ENCODE data around the gene LPP. TPM values are rescaled to one million over a fixed set of nuclear protein-coding genes. Genes with fewer than 3 reads are reported as not detected.

Gene LPP
- polyA plus RNA-seq, 2 of the 4 experiments (the other 2 are of a cell fraction), result 11.0 to 30.8 TPM

- POLR2A ChIA-PET, result no interaction called here
- no peak overlapping the region for H3K4me2 ChIP-seq
- no peaks in the 10 kb centered on the region for H3K9me3 ChIP-seq
- TF ChIP-seq EHMT2 (IDR thresholded peaks at IDR 0.05; ENCODE audit: low read depth) (no peak), EP300 (IDR thresholded peaks at IDR 0.05) (no peak), MAX (IDR thresholded peaks at IDR 0.05) (no peak), USF2 (IDR thresholded peaks at IDR 0.05) (no peak), POLR2A (IDR thresholded peaks at IDR 0.05; ENCODE audit: low read length) (no peak), PHF8 (IDR thresholded peaks at IDR 0.05; ENCODE audit: borderline replicate concordance, low read depth) (no peak), E2F6 (IDR thresholded peaks at IDR 0.05; ENCODE audit: borderline replicate concordance, low read depth) (no peak), FOSL2 (IDR thresholded peaks at IDR 0.05) (no peak), FOSL2 (CRISPR knock-in tag; IDR thresholded peaks at IDR 0.05) (no peak), JUNB (IDR thresholded peaks at IDR 0.05) (no peak), RAD21 (conservative IDR thresholded peaks at IDR 0.05 in 1 of 2, IDR thresholded peaks at IDR 0.05 in 1 of 2) (no peak), EHF (CRISPR knock-in tag; IDR thresholded peaks at IDR 0.05) (no peak), ZSCAN20 (CRISPR knock-in tag; IDR thresholded peaks at IDR 0.05) (no peak), RNF2 (IDR thresholded peaks at IDR 0.05; ENCODE audit: borderline replicate concordance, low read depth) (no peak), MAZ (IDR thresholded peaks at IDR 0.05; ENCODE audit: borderline replicate concordance, low read depth, low read length) (no peak), NR3C1 (IDR thresholded peaks at IDR 0.05) (no peak), FOXS1 (CRISPR knock-in tag; IDR thresholded peaks at IDR 0.05) (no peak), PBX3 (IDR thresholded peaks at IDR 0.05) (no peak)
- no peak overlapping the region for H3K4me3 ChIP-seq
- H3K27ac ChIP-seq, result peak overlapping the region in 1 of 2 experiments; percentile 21; a peak in 1 of 6 replicates
- ATAC-seq, result no peak
- no peak for DNase-seq (ENCODE audit: low read depth in 1 of 2, low spot score in 1 of 2)
- FAIRE-seq, result no peak
- H3K4me1 ChIP-seq, result peaks cover 30% of the 10 kb centered on the region
- CTCF ChIA-PET, result no interaction called here
- 91% methylated on average over 6 of the region's 6 CpGs for WGBS (ENCODE audit: missing lambda C conversion rate)
These were observed 3.0 kb upstream of the LPP start for GRCh38 chr3:188150982-188151381.

- FAIRE-seq, result no peak
- Histone ChIP-seq H3K4me2 (no peak overlapping the region), H3K4me3 (no peak overlapping the region), H3K4me1 (peaks cover 34% of the 10 kb centered on the region), H3K9me3 (no peaks in the 10 kb centered on the region), H3K27ac (no peak overlapping the region; a peak in 1 of 6 replicates)
- 71% methylated on average over 4 of the region's 4 CpGs for WGBS (ENCODE audit: missing lambda C conversion rate)
- POLR2A ChIA-PET, result no interaction called here
- no peak for DNase-seq (ENCODE audit: low read depth in 1 of 2, low spot score in 1 of 2)
- no peak for TF ChIP-seq MYC (IDR thresholded peaks at IDR 0.05; ENCODE audit: borderline replicate concordance, low read length)
- TF ChIP-seq JUNB (IDR thresholded peaks at IDR 0.05), result no peak
- TF ChIP-seq REST (IDR thresholded peaks at IDR 0.05), result no peak
- TF ChIP-seq FOSB (CRISPR knock-in tag; IDR thresholded peaks at IDR 0.05), result no peak
- TF ChIP-seq CEBPB (IDR thresholded peaks at IDR 0.05), result no peak
- TF ChIP-seq PHF8 (IDR thresholded peaks at IDR 0.05; ENCODE audit: borderline replicate concordance, low read depth), result no peak
- TF ChIP-seq MAX (IDR thresholded peaks at IDR 0.05), result no peak
- no peak for TF ChIP-seq EHF (CRISPR knock-in tag; IDR thresholded peaks at IDR 0.05)
- TF ChIP-seq RAD21 (conservative IDR thresholded peaks at IDR 0.05 in 1 of 2, IDR thresholded peaks at IDR 0.05 in 1 of 2), result no peak
- ATAC-seq, result no peak
- CTCF ChIA-PET, result interaction anchor here (1.9 kb wide), 1 partner anchor 211 kb away, joined by 4 read pairs; no protein-coding TSS in a partner anchor
These were observed 2.5 kb upstream of the LPP start for GRCh38 chr3:188151438-188151837.
